HG03342 (cell line): ENCODE data around the gene ZBTB32.
A peak's percentile ranks its signal among the peaks of the same experiment; 100 is the strongest.
"Not testable (repeated sequence)": the region's sequence is repeated elsewhere in the genome, so short reads cannot be mapped to it uniquely, and the experiment has no call there.

Experiments
- ATAC-seq: cut with Tn5 transposase; IDR thresholded peaks from one replicate; pipeline ENCODE4 v1.9.1; 2021; ENCODE audit warnings: mild to moderate bottlenecking, moderate library complexity; ENCODE audit not compliant: unreplicated experiment

The ZBTB32 gene

GRCh38 chr19:35704218-35704617, at the start of gene ZBTB32:
Gene ZBTB32 (plus strand): TSS chr19:35704558. CDS start chr19:35714627, 10,069 bp downstream.
- no peak for ATAC-seq

- not testable (repeated sequence) for ATAC-seq
Measured at GRCh38 chr19:35654828-35655227, 49.5 kb upstream of the ZBTB32 start.

- no peak for ATAC-seq
Measured at GRCh38 chr19:35655600-35655999, 48.8 kb upstream of the ZBTB32 start.

- no peak for ATAC-seq
Measured at GRCh38 chr19:35656700-35657099, 47.7 kb upstream of the ZBTB32 start.

GRCh38 chr19:35657904-35658700, 46.3 kb upstream of the ZBTB32 start:
- no peak for ATAC-seq

GRCh38 chr19:35661995-35662340, 42.4 kb upstream of the ZBTB32 start:
- ATAC-seq: no peak

- no peak for ATAC-seq
Measured at GRCh38 chr19:35663981-35664380, 40.4 kb upstream of the ZBTB32 start.

GRCh38 chr19:35665157-35665556, 39.2 kb upstream of the ZBTB32 start:
- ATAC-seq: no peak

- ATAC-seq: no peak
Measured at GRCh38 chr19:35665604-35666003, 38.8 kb upstream of the ZBTB32 start.

- ATAC-seq: no peak
Measured at GRCh38 chr19:35666251-35666913, 38.0 kb upstream of the ZBTB32 start, which contains the start of gene UPK1A. Gene UPK1A (plus strand): TSS chr19:35666517. CDS start chr19:35666813, 296 bp downstream.

GRCh38 chr19:35669566-35669965, 34.8 kb upstream of the ZBTB32 start:
- no peak for ATAC-seq

- ATAC-seq: no peak
Measured at GRCh38 chr19:35669974-35670373, 34.4 kb upstream of the ZBTB32 start.

GRCh38 chr19:35670686-35671085, 33.7 kb upstream of the ZBTB32 start:
- ATAC-seq: no peak

- ATAC-seq: no peak
Measured at GRCh38 chr19:35671818-35672217, 32.5 kb upstream of the ZBTB32 start.

- ATAC-seq: no peak
Measured at GRCh38 chr19:35673121-35673804, 31.1 kb upstream of the ZBTB32 start.

GRCh38 chr19:35675589-35676140, 28.7 kb upstream of the ZBTB32 start:
- no peak for ATAC-seq

GRCh38 chr19:35689836-35690235, 14.5 kb upstream of the ZBTB32 start:
- no peak for ATAC-seq

- not testable (repeated sequence) for ATAC-seq
Measured at GRCh38 chr19:35691106-35691505, 13.3 kb upstream of the ZBTB32 start.

- ATAC-seq: no peak
Measured at GRCh38 chr19:35692010-35692409, 12.3 kb upstream of the ZBTB32 start.

- no peak for ATAC-seq
Measured at GRCh38 chr19:35693422-35693821, 10.9 kb upstream of the ZBTB32 start.

- peak; percentile 77 for ATAC-seq
Measured at GRCh38 chr19:35693835-35694599, 10.3 kb upstream of the ZBTB32 start.
